Neural cell (in vitro differentiated cells): ENCODE data around the gene RBM10. TPM values are rescaled to one million over a fixed set of nuclear protein-coding genes. Genes with fewer than 3 reads are reported as not detected.

ENCODE experiments used
- H2AFZ ChIP-seq: fragments of 200-600, 300-800 bp; sonication (generic), shearing (Covaris generic); 2 replicates; pipeline ENCODE4 v1.6.0; 2014; ENCODE audit warnings: low read depth, mild to moderate bottlenecking, antibody characterized with exemption, low read length, moderate library complexity
- H3F3A ChIP-seq: fragments of 200-600 bp; shearing (Covaris generic); 2 replicates; pipeline ENCODE4 v1.6.1; 2016; ENCODE audit warnings: mild to moderate bottlenecking, moderate library complexity, mixed read lengths, antibody characterized with exemption, low read length; ENCODE audit not compliant: insufficient read depth, poor library complexity, severe bottlenecking
- H3K27ac ChIP-seq: fragments of 200-600, 300-800 bp; sonication (generic), shearing (Covaris generic); 2 replicates; pipeline ENCODE4 v1.5.1; 2014; ENCODE audit warnings: mild to moderate bottlenecking, low read length, moderate library complexity
- H3K27me3 ChIP-seq: fragments of 300-800, 200-600 bp; sonication (generic), shearing (Covaris generic); 2 replicates; pipeline ENCODE4 v1.6.0; 2014; ENCODE audit warnings: mild to moderate bottlenecking, low read depth, low read length, moderate library complexity; ENCODE audit not compliant: insufficient read depth
- H3K36me3 ChIP-seq: fragments of 300-800, 200-600 bp; sonication (generic), shearing (Covaris generic); 2 replicates; pipeline ENCODE4 v1.5.1; 2014; ENCODE audit warnings: mild to moderate bottlenecking, antibody characterized with exemption, low read length, moderate library complexity; ENCODE audit not compliant: insufficient read depth
- H3K4me2 ChIP-seq: fragments of 300-800, 200-600 bp; sonication (generic), shearing (Covaris generic); 2 replicates; pipeline ENCODE4 v1.6.0; 2014; ENCODE audit warnings: mild to moderate bottlenecking, low read length
- H3K4me3 ChIP-seq: fragments of 300-800, 200-600 bp; sonication (generic), shearing (Covaris generic); 2 replicates; pipeline ENCODE4 v1.5.1; 2014; ENCODE audit warnings: mild to moderate bottlenecking, low read length, moderate library complexity
- H3K79me2 ChIP-seq: fragments of 200-600 bp; shearing (Covaris generic); replicated peaks from 2 replicates; pipeline ENCODE4 v1.6.0; 2014; ENCODE audit warnings: mild to moderate bottlenecking, low read length, moderate library complexity; ENCODE audit not compliant: insufficient read depth
- H3K9ac ChIP-seq: fragments of 300-800, 200-600 bp; sonication (generic), shearing (Covaris generic); 2 replicates; pipeline ENCODE4 v1.6.1; 2016; ENCODE audit warnings: mild to moderate bottlenecking, low read length, mixed read lengths
- H3K9me2 ChIP-seq: fragments of 200-600 bp; shearing (Covaris generic); 2 replicates; pipeline ENCODE4 v1.6.1; 2016; ENCODE audit warnings: mild to moderate bottlenecking, low read length, mixed read lengths; ENCODE audit not compliant: insufficient read depth
- H3K9me3 ChIP-seq: fragments of 200-600, 300-800 bp; sonication (generic), shearing (Covaris generic); 2 replicates; pipeline ENCODE4 v1.6.1; 2016; ENCODE audit warnings: mild to moderate bottlenecking, mixed run types, low read length, moderate library complexity, mixed read lengths
- H4K20me1 ChIP-seq: fragments of 200-600 bp; shearing (Covaris generic); 2 replicates; pipeline ENCODE4 v1.6.1; 2016; ENCODE audit warnings: mild to moderate bottlenecking, mixed run types; ENCODE audit not compliant: insufficient read depth
- EP300 ChIP-seq: fragments of 450-650 bp; conservative IDR thresholded peaks from 2 replicates; pipeline ENCODE4 v1.6.1; 2014; ENCODE audit warnings: antibody characterized with exemption, mild to moderate bottlenecking, moderate library complexity; ENCODE audit not compliant: poor library complexity, severe bottlenecking
- EZH2 ChIP-seq: fragments of 200-600, 300-800 bp; shearing (Covaris generic), sonication (generic); IDR thresholded peaks from 2 replicates; pipeline ENCODE4 v1.6.1; 2014; ENCODE audit warnings: antibody characterized with exemption, low read length, borderline replicate concordance, mild to moderate bottlenecking; ENCODE audit not compliant: insufficient read depth, poor library complexity, severe bottlenecking
- MXI1 ChIP-seq: fragments of 450-650 bp; conservative IDR thresholded peaks from 2 replicates; pipeline ENCODE4 v1.6.1; 2014; ENCODE audit warnings: antibody characterized with exemption, mild to moderate bottlenecking; ENCODE audit not compliant: poor library complexity, severe bottlenecking
- POLR2AphosphoS5 ChIP-seq: IDR thresholded peaks from 2 replicates; pipeline ENCODE4 v1.6.1; 2012
- RAD21 ChIP-seq: fragments of 450-650 bp; conservative IDR thresholded peaks from 2 replicates; pipeline ENCODE4 v1.6.1; 2014; ENCODE audit warnings: antibody characterized with exemption, mild to moderate bottlenecking, moderate library complexity
- SMC3 ChIP-seq: fragments of 450-650 bp; conservative IDR thresholded peaks from 2 replicates; pipeline ENCODE4 v1.6.1; 2014; ENCODE audit warnings: antibody characterized with exemption, mild to moderate bottlenecking, moderate library complexity; ENCODE audit not compliant: poor library complexity
- TAF1 ChIP-seq: IDR thresholded peaks from 2 replicates; pipeline ENCODE4 v1.6.1; 2012; ENCODE audit warnings: low read depth
- polyA plus RNA-seq: library from polyadenylated mRNA; depleted of rRNA; stranded (reverse); fragments of >200 nt; gene quantifications from 2 replicates; pipeline ENCODE4 v1.2.3, GENCODE V29; 2014
- TF ChIP-seq, protein P1 (sequence below): IDR thresholded peaks from 2 replicates; pipeline ENCODE4 v1.6.1; 2012; ENCODE audit warnings: borderline replicate concordance
- TF ChIP-seq, protein P2 (sequence below): fragments of 450-650 bp; IDR thresholded peaks from 2 replicates; pipeline ENCODE4 v1.5.1; 2014; ENCODE audit warnings: antibody characterized with exemption, mild to moderate bottlenecking, moderate library complexity; ENCODE audit not compliant: poor library complexity, severe bottlenecking

Gene RBM10
- polyA plus RNA-seq, 1 donor from 2014 or later = 53.1 TPM

GRCh38 chrX:47169726-47170515 is 24.9 kb downstream of the RBM10 start:
- H3K27me3 ChIP-seq = no peaks in the 10 kb centered on the region

GRCh38 chrX:47170861-47171692 is 26.1 kb downstream of the RBM10 start:
- H3K27me3 ChIP-seq = no peaks in the 10 kb centered on the region
- H3K36me3 ChIP-seq = no peaks in the 10 kb centered on the region
- no peak overlapping the region for H3K4me2 ChIP-seq
- no peak overlapping the region for H2AFZ ChIP-seq
- no peaks in the 10 kb centered on the region for H3K9me3 ChIP-seq
- TF ChIP-seq POLR2AphosphoS5 (no peak), SMC3 (no peak), TAF1 (no peak), EP300 (no peak), MXI1 (no peak), EZH2 (no peak)
- TF ChIP-seq, protein P1, sequence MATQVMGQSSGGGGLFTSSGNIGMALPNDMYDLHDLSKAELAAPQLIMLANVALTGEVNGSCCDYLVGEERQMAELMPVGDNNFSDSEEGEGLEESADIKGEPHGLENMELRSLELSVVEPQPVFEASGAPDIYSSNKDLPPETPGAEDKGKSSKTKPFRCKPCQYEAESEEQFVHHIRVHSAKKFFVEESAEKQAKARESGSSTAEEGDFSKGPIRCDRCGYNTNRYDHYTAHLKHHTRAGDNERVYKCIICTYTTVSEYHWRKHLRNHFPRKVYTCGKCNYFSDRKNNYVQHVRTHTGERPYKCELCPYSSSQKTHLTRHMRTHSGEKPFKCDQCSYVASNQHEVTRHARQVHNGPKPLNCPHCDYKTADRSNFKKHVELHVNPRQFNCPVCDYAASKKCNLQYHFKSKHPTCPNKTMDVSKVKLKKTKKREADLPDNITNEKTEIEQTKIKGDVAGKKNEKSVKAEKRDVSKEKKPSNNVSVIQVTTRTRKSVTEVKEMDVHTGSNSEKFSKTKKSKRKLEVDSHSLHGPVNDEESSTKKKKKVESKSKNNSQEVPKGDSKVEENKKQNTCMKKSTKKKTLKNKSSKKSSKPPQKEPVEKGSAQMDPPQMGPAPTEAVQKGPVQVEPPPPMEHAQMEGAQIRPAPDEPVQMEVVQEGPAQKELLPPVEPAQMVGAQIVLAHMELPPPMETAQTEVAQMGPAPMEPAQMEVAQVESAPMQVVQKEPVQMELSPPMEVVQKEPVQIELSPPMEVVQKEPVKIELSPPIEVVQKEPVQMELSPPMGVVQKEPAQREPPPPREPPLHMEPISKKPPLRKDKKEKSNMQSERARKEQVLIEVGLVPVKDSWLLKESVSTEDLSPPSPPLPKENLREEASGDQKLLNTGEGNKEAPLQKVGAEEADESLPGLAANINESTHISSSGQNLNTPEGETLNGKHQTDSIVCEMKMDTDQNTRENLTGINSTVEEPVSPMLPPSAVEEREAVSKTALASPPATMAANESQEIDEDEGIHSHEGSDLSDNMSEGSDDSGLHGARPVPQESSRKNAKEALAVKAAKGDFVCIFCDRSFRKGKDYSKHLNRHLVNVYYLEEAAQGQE = no peak
- H3K9ac ChIP-seq = no peak overlapping the region
- no peaks in the 10 kb centered on the region for H3K9me2 ChIP-seq
- no peaks in the 10 kb centered on the region for H4K20me1 ChIP-seq
- no peaks in the 10 kb centered on the region for H3K79me2 ChIP-seq
- H3F3A ChIP-seq = no peaks in the 10 kb centered on the region
- no peak overlapping the region for H3K27ac ChIP-seq
- no peak overlapping the region for H3K4me3 ChIP-seq

More at GRCh38 chrX:47169726-47170515, 24.9 kb downstream of the RBM10 start:
- no peak for TF ChIP-seq SMC3
- no peak for TF ChIP-seq TAF1
- TF ChIP-seq, protein P1 = no peak
- no peak for TF ChIP-seq POLR2AphosphoS5
- TF ChIP-seq, protein P2, sequence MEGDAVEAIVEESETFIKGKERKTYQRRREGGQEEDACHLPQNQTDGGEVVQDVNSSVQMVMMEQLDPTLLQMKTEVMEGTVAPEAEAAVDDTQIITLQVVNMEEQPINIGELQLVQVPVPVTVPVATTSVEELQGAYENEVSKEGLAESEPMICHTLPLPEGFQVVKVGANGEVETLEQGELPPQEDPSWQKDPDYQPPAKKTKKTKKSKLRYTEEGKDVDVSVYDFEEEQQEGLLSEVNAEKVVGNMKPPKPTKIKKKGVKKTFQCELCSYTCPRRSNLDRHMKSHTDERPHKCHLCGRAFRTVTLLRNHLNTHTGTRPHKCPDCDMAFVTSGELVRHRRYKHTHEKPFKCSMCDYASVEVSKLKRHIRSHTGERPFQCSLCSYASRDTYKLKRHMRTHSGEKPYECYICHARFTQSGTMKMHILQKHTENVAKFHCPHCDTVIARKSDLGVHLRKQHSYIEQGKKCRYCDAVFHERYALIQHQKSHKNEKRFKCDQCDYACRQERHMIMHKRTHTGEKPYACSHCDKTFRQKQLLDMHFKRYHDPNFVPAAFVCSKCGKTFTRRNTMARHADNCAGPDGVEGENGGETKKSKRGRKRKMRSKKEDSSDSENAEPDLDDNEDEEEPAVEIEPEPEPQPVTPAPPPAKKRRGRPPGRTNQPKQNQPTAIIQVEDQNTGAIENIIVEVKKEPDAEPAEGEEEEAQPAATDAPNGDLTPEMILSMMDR = no peak
- no peak for TF ChIP-seq MXI1
- no peak for TF ChIP-seq RAD21
- no peak for TF ChIP-seq EP300
- no peak for TF ChIP-seq EZH2
- H3K4me2 ChIP-seq = no peak overlapping the region
- H3K9ac ChIP-seq = no peak overlapping the region
- no peaks in the 10 kb centered on the region for H3K9me2 ChIP-seq
- no peaks in the 10 kb centered on the region for H3F3A ChIP-seq
- H3K4me3 ChIP-seq = no peak overlapping the region
- no peaks in the 10 kb centered on the region for H3K9me3 ChIP-seq
- no peaks in the 10 kb centered on the region for H3K79me2 ChIP-seq
- no peak overlapping the region for H3K27ac ChIP-seq
- no peaks in the 10 kb centered on the region for H4K20me1 ChIP-seq
- H3K36me3 ChIP-seq = no peaks in the 10 kb centered on the region
- H2AFZ ChIP-seq = no peak overlapping the region
